HEK293T (cell line): ENCODE measurements around the gene LHCGR.
A peak's percentile ranks its signal among the peaks of the same experiment; 100 is the strongest.

ENCODE experiments used
- CTCF ChIA-PET: fragments of 350-600 bp; formaldehyde crosslinking; extraction: SDS; loops from one replicate; lab custom pipeline; 2021; ENCODE audit warnings: antibody characterized with exemption, inconsistent platforms; lab: Yijun Ruan, JAX
- POLR2A ChIA-PET: fragments of 350-600 bp; formaldehyde crosslinking; extraction: SDS; loops from one replicate; lab custom pipeline; 2020; ENCODE audit warnings: antibody characterized with exemption, inconsistent platforms; lab: Yijun Ruan, JAX
- DNase-seq: peaks from one replicate; pipeline ENCODE4 v3.0.0; 2012; ENCODE audit warnings: mixed read lengths; ENCODE audit errors: extremely low spot score
- ARNT ChIP-seq: fragments of 450-650 bp; IDR thresholded peaks from 2 replicates; pipeline ENCODE4 v1.6.1; 2017; ENCODE audit warnings: mild to moderate bottlenecking
- BHLHE40 ChIP-seq: fragments of 450-650 bp; IDR thresholded peaks from 2 replicates; pipeline ENCODE4 v1.6.1; 2016; ENCODE audit warnings: mild to moderate bottlenecking, moderate library complexity, borderline replicate concordance
- CTBP1 ChIP-seq: fragments of 450-650 bp; IDR thresholded peaks from 2 replicates; pipeline ENCODE4 v1.6.1; 2016; ENCODE audit warnings: borderline replicate concordance
- ELF4 ChIP-seq: fragments of 450-650 bp; IDR thresholded peaks from 2 replicates; pipeline ENCODE4 v1.6.1; 2017; ENCODE audit warnings: antibody characterized with exemption
- FOXA1 ChIP-seq: fragments of 450-650 bp; IDR thresholded peaks from 2 replicates; pipeline ENCODE4 v1.6.1; 2016; ENCODE audit warnings: mild to moderate bottlenecking
- FOXK2 ChIP-seq: fragments of 450-650 bp; IDR thresholded peaks from 2 replicates; pipeline ENCODE4 v1.6.1; 2016; ENCODE audit warnings: mild to moderate bottlenecking
- FOXM1 ChIP-seq: fragments of 450-650 bp; IDR thresholded peaks from 2 replicates; pipeline ENCODE4 v1.6.1; 2017; ENCODE audit warnings: mild to moderate bottlenecking, borderline replicate concordance
- HDGF ChIP-seq: fragments of 450-650 bp; IDR thresholded peaks from 2 replicates; pipeline ENCODE4 v1.6.1; 2017; ENCODE audit warnings: antibody characterized with exemption, borderline replicate concordance
- L3MBTL2 ChIP-seq: fragments of 450-650 bp; conservative IDR thresholded peaks from 2 replicates; pipeline ENCODE4 v1.6.1; 2016; ENCODE audit warnings: mild to moderate bottlenecking
- LEF1 ChIP-seq: fragments of 450-650 bp; IDR thresholded peaks from 2 replicates; pipeline ENCODE4 v1.6.1; 2017; ENCODE audit warnings: mild to moderate bottlenecking, borderline replicate concordance
- NFRKB ChIP-seq: fragments of 450-650 bp; IDR thresholded peaks from 2 replicates; pipeline ENCODE4 v1.6.1; 2016; ENCODE audit warnings: mild to moderate bottlenecking, moderate library complexity
- SP1 ChIP-seq: fragments of 450-650 bp; IDR thresholded peaks from 2 replicates; pipeline ENCODE4 v1.6.1; 2017
- SUZ12 ChIP-seq: fragments of 450-650 bp; IDR thresholded peaks from 2 replicates; pipeline ENCODE4 v1.6.1; 2016; ENCODE audit warnings: mild to moderate bottlenecking
- TARDBP ChIP-seq: fragments of 450-650 bp; IDR thresholded peaks from 2 replicates; pipeline ENCODE4 v1.6.1; 2016
- ZNF384 ChIP-seq: fragments of 450-650 bp; IDR thresholded peaks from 2 replicates; pipeline ENCODE4 v1.6.1; 2016
- TF ChIP-seq, protein P1 (sequence below): fragments of 450-650 bp; IDR thresholded peaks from 2 replicates; pipeline ENCODE4 v1.6.1; 2016

Gene LHCGR

DNA sequence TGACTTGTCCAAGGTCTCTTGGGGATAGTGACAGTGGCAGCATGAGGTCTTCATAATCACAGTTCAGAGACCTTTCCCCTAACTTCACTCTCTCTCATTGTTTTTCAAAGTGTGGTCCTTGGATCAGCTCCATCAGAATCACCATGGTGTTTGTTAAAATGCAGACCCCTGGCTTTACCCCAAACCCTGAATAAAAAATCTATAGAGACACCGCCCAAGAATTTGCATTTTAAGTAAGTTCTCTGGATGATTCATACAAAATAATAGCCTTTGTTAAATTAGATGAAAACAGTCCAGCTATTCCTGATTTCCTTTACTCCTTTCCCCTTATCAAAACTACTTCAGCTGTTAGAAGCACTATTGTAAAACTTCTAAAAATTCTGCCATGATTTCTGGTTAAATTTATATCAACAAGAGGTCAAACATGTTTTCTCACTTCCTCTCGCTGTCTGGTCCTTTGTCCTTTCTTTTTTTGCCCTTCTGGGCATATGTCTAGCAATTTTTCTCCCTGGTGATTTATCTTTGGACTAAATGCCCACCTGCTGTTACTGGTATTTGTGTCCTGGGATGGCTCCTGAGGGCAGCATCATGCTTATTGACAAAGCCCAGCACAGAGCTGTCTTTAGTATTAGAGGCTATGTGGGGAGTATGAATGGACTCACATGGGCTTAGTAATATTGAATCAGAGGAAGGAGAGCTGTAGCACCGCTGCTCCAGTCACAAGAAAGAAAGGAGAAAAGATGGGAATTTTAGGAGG lies 63.4 kb downstream of the LHCGR start:
- TF ChIP-seq ELF4 (no peak), ZNF384 (no peak), L3MBTL2 (no peak)
- TF ChIP-seq, protein P1, sequence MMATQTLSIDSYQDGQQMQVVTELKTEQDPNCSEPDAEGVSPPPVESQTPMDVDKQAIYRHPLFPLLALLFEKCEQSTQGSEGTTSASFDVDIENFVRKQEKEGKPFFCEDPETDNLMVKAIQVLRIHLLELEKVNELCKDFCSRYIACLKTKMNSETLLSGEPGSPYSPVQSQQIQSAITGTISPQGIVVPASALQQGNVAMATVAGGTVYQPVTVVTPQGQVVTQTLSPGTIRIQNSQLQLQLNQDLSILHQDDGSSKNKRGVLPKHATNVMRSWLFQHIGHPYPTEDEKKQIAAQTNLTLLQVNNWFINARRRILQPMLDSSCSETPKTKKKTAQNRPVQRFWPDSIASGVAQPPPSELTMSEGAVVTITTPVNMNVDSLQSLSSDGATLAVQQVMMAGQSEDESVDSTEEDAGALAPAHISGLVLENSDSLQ: peak; percentile 53; the same call in 1 of the 2 replicates
- ChIA-PET CTCF (no interaction called here), POLR2A (no interaction called here)
- DNase-seq: no peak

DNA sequence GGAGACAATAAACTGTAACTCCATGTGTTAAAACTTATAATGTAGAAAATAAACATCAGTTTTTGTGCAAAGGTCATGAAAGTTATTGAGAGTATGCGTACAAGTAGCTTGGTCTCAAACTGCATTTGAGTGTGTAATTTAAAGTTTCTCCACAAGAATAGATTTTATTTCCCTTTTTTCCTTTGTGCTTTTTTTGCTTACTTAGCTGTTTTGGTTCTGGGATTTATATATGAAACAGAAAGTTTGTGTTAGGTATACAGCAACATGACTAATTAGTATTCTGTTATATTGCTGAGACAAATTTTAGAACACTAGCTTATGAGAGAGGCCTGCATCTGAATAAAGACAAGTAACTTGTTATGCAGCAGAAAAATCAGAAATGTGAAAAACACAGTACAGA lies 70.4 kb downstream of the LHCGR start:
- TF ChIP-seq L3MBTL2 (no peak), ARNT (no peak), FOXM1 (no peak), CTBP1 (no peak), ZNF384 (no peak), FOXA1 (no peak), BHLHE40 (no peak)
- TF ChIP-seq, protein P1: no peak
- ChIA-PET CTCF (no interaction called here), POLR2A (no interaction called here)
- DNase-seq: no peak

DNA sequence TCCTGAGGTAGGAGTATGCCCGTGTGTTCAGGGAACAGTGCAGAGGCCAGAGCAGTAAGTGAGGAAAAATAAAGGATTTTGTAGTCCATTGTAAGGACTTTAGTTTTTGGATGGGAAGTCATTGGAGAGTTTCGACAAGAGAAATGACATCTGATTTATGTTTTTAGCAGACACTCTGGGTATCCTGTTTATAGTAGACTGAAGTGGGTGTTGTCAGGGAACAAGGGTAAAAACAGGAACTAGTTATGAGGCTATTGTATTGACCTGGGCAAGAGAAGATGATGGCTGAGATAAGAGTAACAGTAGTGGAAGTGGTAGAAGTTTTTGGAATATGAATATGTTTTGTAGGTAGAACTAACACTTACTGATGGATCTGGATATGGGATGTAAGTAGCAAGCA lies 78.1 kb downstream of the LHCGR start:
- CTCF ChIA-PET: no interaction called here
- POLR2A ChIA-PET: no interaction called here
- DNase-seq: no peak
- TF ChIP-seq FOXA1 (no peak), SP1 (no peak), ARNT (no peak), ZNF384 (no peak), ELF4 (no peak), BHLHE40 (no peak), LEF1 (no peak), FOXK2 (no peak), SUZ12 (no peak), HDGF (no peak), CTBP1 (no peak), L3MBTL2 (no peak), FOXM1 (no peak), NFRKB (no peak), TARDBP (no peak)
- TF ChIP-seq, protein P1: no peak

DNA sequence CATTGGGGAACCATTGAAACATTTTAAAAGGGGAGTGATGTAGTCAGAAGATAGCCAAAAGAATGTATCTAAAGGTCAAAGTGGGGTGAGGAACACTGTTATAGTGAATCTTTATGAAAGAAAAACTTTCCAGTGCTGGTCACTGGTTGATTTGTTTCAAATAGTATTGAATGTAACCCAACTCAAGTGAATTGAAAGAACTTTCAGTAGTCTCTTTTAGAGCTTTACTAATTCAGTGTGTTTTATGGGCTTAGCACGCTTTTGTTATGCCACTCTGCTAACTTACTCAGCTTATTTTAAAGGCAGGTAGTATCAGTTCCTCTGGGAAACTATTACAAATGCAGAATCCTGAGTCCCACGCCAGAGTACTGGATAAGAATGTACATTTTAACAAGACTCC lies 80.6 kb downstream of the LHCGR start:
- POLR2A ChIA-PET: no interaction called here
- CTCF ChIA-PET: no interaction called here
- no peak for DNase-seq
- no peak for TF ChIP-seq HDGF
- TF ChIP-seq ZNF384: no peak

DNA sequence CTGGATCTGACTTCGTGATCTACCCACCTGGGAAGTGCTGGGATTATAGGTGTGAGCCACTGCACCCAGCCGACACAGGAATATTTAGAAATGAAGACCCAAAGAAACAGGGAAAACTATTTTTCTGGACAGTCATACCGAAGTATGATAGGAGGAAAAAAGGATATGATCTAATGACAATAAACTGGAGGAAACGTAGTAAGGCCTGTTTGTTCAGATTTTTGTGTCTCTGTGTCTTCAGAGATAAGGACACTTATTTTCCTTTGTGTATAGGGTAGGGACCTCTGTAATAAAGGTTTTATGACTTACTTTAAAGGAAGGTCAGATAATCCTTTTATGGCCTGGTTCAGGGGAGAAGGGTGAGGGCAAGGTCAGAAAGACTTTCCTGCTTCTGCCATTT lies 81.9 kb downstream of the LHCGR start:
- no peak for DNase-seq
- POLR2A ChIA-PET: no interaction called here
- no peak for TF ChIP-seq SUZ12
- TF ChIP-seq ELF4: no peak
- no peak for TF ChIP-seq NFRKB
- TF ChIP-seq TARDBP: no peak
- no peak for TF ChIP-seq ZNF384
- TF ChIP-seq CTBP1: no peak
- no peak for TF ChIP-seq FOXA1
- TF ChIP-seq ARNT: no peak
- no peak for TF ChIP-seq HDGF
- TF ChIP-seq FOXM1: no peak
- TF ChIP-seq SP1: no peak
- CTCF ChIA-PET: no interaction called here

DNA sequence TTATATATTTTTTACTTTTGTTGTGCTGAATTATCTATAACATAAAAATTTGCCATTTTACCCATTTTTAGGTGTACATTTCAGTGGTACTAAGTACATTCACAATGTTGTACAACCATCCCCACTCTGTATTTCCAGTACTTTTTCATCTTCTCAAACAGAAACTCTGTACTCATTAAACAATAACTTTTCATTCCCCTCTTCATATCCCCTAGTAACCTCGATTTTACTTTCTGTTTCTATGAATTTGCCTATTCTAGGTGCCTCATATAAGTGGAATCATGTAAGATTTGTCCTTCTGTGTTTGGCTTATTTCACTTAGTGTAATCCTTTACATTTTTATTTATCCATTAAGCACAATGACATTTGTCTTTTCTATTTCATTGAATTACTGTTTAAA lies 86.5 kb downstream of the LHCGR start:
- ChIA-PET POLR2A (no interaction called here), CTCF (no interaction called here)
- no peak for TF ChIP-seq FOXA1
- no peak for TF ChIP-seq NFRKB
- TF ChIP-seq L3MBTL2: no peak
- DNase-seq: no peak

DNA sequence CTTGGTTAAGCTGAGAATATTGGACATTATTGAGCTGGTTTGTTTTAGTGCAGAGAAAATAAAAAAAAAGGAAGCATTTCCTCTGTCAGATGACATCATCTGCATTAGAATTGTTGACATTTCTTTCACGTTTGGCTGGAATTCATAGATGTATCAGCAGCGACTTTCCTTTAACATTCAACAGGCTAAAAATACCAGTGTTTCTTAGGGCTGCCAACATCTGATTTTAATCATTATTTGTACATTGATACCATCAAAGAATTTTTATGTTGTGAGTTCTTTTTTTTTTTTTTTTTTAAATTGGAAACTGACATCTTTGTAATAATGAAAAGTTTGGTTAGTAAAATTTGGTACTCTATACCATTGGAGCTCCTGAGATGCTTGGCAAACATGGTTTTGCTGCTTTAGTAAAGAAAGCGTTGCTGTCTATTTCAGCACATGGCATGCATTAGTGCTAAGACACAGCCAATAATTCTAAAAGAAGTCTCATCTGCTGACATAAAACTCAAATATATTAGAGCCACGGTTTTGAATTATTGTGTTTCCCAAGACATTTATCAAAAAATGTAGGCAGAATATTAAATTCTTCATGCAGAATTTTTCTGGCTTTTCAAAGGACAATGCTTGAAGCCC lies 104.2 kb downstream of the LHCGR start:
- TF ChIP-seq FOXM1: no peak
- no peak for TF ChIP-seq FOXA1
- no peak for TF ChIP-seq SP1
- TF ChIP-seq TARDBP: no peak
- no peak for TF ChIP-seq ELF4
- no peak for TF ChIP-seq ARNT
- no peak for TF ChIP-seq ZNF384
- TF ChIP-seq L3MBTL2: no peak
- TF ChIP-seq HDGF: no peak
- TF ChIP-seq, protein P1: no peak
- ChIA-PET POLR2A (no interaction called here), CTCF (no interaction called here)
- DNase-seq: no peak
